GM18907 (cell line): ENCODE results near the gene ADARB1.

Experiments
- ATAC-seq: cut with Tn5 transposase; IDR thresholded peaks from one replicate; pipeline ENCODE4 v1.9.1; 2021; ENCODE audit warnings: mild to moderate bottlenecking, moderate library complexity; ENCODE audit not compliant: unreplicated experiment

Gene ADARB1

DNA sequence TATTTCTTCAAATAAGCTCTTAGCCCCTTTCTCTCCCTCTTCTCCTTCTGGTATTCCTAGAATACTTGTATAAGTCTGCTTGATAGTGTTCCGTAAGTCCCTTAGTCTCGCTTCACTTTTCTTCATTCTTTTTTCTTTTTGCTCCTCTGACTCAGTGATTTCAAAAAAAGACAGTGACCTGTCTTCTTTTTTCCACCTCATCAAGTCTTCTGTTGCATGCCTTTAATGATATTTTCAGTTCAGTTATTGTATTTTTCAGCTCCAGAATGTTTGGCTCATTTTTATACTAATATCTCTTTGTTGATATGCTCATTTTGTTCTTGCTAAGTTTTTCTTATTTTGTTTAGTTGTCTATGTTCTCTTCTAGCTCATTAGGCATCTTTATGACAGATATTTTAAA, 115.6 kb downstream of the ADARB1 start:
- ATAC-seq: no peak

DNA sequence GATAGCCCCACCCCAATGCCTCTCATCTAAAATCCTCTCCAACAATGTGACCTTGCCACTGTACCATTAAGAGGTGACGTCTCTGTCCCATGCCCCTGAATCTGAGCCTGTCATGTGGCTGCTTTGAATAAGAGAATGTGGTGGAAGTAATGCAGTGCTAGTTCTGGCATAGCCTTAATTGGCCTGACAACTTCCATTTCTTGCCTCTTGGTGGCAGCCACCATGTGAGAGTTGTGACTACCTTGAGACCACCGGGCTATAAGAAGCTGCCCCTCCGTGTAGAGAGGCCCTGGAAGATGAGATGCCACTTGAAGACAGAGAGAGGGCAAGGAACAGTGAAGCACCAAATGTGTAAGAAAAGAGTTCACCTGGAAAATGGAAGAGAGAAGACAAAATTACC, 118.0 kb downstream of the ADARB1 start:
- no peak for ATAC-seq

DNA sequence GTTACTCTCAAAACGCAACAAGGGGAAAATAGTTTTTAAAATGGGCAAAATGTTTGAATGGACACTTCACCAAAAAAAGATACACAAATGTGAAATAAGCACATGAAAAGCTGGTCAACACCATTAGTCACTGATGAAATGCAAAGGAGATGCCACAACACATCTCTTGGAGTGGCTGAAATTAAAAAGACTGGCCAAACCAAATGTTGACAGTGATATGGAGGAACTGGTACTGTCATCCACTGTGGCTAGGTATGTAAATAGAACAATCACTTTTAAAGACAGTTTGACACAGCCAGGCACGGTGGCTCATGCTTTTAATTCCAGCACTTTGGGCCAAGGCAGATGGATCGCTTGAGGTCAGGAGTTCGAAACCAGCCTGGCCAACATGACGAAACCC, 122.2 kb downstream of the ADARB1 start:
- no peak for ATAC-seq

DNA sequence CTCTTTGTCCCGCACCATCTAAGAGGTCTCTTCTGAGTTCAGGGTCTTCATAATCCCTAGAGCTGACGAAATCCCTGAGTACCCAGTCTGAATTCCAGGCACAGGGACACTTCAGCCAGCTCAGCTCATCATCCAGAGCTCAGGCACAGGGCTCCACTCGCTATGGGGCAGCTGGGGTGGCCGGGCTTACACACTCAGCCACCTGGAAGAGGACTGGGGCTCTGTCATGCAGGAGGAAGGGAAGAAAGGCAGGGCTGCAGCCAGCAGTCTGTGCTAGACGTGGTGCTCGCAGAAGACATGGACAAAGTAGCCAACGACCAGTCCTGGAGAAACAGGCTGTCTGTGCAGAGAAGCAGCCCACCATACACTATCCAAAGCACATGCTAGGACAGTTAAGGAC, 124.8 kb downstream of the ADARB1 start:
- no peak for ATAC-seq

DNA sequence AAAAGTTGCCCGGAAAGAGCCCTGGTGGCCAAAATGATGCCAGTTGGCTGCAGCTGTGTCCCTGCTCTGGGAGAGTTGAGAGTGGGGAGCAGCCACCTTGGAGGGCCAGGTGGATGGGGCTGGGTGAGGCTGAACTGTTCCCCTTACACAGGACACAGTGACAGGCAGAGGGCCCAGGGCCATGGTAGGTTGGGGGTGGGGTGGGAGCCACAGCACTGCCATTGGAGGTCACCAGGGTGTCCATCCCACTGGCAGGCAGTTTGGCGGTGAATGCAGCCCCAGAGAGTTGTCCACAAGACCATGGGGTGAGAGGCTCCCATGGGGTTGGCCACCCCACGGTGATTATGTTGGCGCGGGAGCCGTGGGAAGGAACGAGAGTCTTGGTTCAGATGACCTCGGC, 125.7 kb downstream of the ADARB1 start:
- ATAC-seq: no peak

DNA sequence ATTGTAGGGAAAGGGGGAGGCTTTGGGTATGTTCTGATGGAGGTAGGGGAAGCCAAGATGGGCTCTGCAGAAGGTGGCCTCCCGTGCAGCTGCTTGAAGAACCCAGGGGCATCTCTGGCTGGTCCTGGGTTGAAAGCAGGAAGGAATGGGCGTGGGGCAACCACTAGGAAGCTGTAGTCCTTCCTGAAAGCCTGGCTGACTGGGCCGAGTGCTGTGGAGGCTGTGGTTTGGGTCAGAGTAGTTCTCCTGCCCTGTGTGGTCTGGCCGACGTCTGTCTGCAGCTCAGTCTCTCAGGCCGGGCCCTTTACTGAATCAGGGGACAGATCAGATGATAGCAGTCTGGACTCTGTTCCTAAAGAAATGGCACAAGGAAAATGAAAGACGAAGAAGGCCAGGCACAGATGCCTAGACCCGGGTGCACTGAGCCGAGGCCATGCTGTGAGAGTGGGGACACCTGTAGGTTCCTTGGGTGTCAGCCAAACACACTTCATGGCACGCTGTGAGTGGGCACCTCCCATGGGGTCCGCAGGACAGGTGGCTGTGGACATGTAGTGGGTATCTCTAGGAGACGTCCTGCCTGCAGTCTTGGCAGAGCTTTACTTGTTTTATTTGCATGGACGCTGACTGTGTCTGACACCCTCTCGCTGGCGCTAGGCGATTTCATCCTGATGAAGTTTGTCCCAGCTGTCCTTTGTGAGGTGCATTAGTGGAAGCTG, 126.4 kb downstream of the ADARB1 start:
- no peak for ATAC-seq

DNA sequence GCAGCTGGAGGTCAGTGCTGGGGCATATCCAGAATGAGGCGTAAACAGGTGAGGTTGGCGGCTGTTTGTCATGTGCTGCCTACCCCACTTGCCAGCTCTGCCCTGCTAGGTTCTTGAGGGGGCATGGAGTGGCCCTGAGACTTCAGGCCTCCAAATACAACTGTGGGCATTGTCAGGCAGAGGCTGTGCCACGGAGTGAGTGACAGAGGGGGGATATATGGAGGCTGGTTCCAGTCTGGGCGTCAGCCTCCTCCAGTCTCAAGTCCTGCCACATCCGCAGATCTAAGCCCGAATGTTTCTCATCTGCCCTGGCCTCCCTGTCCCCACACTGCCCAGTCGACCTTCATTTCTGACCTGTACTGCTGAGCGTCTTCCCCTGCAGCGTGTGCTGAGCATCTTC, 128.0 kb downstream of the ADARB1 start:
- ATAC-seq: no peak

DNA sequence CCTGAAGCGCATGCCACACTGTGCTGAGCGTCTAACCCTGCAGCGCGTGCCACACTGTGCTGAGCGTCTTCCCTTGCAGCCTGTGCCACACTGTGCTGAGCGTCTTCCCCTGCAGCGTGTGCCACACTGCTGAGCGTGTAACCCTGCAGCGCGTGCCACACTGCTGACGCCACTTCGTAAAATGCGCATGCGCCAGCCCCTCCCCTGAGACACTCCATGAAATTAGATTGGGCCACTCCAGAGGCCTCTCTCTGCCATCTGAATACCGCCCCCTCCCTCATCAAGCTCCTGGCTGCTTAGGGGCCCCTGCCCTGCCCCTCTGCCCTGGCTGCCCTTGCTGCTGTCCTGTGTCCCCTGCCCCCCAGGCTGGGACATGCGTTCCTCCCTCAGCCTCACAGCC, 128.5 kb downstream of the ADARB1 start:
- ATAC-seq: no peak

DNA sequence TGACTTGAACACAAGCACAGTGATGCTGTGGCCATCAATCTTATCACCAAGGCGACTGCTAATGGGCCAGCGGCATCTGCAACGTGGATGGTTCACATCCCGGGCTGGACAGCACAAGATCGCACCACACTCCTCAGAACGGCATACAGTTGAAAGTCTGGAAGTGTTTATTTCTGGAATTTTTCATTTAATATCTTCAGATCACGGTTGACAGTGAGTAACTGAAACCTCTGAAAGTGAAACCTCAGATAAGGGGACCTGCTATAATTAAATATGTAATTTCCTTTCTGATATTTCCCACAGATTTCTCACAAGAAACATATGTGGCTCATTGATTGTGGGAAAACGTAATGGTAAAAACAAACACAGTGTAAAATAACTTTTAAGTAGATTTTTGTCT, 129.6 kb downstream of the ADARB1 start:
- no peak for ATAC-seq

DNA sequence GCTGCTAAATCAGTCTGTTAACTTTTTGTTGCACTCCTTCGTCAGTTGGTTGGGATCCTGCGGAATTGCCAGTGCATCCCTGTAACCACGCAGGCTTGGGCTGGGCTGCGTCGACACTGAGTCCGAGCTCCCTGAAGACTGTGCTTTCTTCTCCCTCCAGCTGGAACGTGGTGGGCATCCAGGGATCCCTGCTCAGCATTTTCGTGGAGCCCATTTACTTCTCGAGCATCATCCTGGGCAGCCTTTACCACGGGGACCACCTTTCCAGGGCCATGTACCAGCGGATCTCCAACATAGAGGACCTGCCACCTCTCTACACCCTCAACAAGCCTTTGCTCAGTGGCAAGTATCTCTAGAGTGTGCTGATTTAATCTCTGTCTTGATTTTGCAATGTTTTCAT, 130.0 kb downstream of the ADARB1 start:
- ATAC-seq: no peak

DNA sequence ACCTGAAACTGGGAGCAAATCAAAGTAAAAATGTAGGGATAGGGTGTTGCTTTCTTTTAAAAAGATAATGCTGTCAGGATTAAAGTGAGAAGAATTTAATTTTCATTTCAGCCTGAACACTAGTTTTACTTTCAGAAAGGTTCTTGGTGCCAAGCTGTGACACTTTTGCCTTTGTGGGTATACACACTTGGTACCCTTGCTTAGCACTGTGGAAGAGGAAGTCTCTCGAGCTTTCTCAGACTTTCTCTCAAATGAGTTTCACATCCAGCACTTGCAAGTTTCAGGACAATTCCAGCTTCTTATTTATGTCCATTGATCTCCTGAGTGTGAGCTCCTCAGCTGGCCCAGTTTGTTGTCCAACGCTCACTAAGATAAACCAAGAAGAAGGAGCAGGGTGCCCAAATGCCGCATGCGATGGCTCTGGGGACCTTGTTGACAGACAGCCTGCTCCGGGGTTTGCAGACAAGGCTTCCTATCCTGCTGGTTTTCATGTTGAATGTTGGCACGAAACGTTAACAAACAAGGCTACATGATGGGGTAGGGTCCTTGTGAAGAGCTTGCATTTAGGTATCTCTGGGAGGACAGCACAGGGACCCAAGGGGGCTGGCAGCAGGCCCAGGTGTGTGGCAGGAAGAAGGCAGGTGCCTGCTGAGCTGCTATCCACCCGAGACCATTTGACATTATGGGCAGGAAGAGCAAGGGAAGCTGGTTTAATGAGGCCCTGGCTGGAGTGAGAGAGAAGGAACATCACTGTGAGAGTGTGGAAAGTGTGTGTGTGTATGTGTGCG, 133.7 kb downstream of the ADARB1 start:
- ATAC-seq: no peak

DNA sequence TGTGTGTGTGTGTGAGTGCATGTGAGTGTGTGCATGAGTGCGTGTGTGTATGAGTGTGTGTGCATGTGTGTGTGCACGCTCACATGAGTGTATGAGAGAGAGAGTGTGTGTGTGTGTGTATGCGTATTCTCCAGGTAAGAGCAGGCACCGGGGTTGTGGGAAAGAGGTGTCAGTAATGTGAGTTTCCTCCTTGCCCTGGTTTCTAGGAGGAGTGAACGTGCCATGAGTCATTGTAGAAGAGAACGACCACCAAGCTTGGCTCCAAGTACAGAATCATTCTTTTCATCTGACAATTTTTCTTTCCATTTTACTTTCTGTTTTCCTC, 134.2 kb downstream of the ADARB1 start:
- ATAC-seq: no peak

DNA sequence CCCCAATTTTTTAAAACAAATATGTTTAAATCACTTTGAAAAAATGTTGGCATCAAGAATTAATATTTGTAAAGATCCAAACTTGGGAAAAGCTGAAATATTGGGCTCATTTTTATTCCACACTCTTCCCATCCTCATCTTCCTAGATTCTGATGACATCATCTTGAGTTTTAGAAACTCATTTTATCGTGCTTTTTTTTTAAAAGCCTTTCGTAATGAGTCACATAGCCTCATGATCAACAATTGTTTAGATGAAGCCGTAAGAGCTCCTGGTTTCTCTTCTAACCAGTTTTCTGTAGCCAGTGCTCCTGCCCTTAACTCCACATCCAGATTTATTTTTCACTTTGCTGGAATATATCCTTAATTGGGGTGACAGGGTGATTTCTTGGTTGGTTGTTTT, 134.7 kb downstream of the ADARB1 start:
- no peak for ATAC-seq

DNA sequence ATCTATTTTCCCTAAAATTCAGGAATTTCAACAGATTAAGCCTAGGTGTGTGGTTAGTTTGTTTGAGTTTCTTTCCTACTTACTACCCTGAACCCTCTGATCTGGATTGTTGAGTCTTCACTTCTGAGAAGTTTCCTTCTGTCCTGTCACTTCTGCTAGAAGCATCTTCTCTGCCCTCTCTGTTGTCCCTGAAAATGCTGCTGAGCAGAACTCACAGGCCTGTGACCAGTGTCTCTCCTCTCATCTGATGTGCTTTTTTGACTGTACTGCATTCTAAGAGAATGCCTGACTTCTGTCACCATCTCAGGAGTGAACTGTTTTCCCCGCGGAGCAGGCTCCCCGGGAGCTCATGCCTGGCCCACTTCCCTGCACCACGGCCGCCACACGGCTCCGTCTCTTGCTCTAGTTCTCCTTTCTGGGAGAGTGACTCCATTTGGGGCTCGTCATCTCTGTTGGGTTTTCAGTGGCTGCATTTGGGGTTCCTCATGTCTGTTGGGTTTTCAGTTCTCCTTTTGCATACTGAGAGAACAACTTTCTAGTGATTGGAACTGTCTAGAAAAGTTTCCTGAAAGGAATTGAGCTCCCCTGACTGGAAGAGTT, 135.4 kb downstream of the ADARB1 start:
- no peak for ATAC-seq

DNA sequence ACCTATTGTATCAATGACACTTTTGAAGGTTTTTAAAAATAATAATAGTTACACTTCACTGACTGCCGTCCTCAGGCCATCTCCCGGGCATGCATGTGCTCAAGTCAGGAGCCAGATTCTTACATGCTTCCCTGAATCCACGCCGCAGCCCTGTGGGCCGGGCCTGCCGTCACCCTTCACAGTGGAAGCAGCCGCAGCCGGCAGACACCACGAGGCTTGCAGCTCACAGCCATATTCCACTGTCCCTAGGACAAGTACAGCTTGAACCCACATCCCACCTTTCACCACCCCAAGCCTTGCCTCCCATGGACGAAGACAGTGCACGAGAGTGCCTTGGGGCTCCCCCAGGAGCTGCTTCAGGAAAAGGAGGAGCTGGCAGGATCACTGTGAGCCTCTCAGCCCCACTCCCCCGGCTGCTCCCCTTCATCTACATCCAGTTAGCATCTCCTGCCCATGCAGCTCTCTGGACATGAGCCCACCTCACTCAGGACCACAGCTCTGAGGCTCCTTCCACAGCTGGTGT, 136.1 kb downstream of the ADARB1 start:
- no peak for ATAC-seq

DNA sequence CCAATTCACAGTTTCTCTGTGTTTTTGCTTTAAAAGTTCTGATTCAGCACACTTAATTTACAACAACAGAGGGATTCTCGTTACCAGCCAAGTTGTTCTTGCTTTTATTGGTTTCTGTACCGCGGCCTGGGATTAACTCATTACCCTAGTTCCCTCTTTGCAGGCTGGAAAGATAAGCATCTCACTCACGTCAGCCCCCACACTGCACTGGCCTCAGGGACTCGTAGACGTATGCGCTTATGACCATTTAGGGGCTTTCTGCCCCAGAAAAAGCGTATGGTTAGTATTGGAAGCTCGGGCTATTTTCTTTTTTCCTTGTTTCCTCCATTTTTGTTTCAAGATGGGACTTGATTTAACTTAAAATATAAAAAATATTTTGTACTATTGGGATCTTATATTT, 137.3 kb downstream of the ADARB1 start:
- ATAC-seq: no peak

DNA sequence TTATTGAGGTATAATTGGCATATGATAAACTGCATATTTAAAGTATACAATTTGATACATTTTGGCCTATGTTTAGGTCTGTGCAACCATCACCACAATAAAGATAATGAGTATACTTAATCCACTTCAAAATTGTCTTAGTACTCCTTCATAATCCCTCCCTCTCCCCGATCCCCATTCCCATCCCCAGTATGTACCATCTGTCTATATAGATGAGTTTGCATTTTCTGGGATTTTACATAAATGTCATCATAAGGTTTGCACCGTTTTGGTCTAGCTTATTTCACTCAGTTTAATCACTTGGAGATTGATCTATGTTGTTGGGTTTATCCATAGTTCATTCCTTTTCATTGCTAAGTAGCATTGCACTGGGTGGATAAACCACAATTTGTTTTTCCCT, 139.0 kb downstream of the ADARB1 start:
- no peak for ATAC-seq

DNA sequence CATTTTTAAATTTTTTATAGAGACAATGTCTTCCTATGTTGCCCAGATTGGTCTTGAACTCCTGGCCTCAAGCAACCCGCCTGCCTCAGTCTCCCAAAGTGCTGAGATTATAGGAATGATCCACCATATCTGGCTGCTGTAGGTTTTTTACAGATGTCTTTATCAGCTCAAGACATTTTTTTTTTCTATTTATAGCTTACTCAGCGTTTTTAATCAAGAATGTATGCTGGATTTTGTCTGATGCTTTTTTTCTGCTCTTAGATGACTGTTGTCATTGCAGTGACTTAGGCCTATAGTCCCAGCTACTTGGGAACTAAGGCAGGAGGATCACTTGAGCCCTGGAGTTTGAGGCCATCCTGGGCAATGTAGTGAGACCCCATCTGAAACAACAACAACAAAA, 140.8 kb downstream of the ADARB1 start:
- ATAC-seq: no peak

DNA sequence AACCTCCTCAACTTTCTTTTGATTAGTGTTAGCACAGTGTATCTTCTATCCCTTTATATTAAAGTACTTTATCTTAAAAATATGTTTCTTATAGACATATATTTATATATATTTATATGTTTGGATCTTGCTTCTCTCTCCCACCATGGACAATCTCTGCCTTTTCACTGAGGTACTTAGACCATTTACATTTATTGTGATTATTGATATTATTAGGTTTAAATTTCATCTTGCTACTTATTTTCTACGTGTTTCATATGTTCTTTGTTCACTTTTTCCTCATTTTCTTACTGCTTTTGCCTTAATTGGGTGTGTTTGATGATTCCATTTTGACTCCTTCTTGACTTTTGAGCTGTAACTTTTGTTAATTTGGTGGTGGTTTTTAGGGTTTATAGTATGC, 142.6 kb downstream of the ADARB1 start:
- ATAC-seq: no peak

DNA sequence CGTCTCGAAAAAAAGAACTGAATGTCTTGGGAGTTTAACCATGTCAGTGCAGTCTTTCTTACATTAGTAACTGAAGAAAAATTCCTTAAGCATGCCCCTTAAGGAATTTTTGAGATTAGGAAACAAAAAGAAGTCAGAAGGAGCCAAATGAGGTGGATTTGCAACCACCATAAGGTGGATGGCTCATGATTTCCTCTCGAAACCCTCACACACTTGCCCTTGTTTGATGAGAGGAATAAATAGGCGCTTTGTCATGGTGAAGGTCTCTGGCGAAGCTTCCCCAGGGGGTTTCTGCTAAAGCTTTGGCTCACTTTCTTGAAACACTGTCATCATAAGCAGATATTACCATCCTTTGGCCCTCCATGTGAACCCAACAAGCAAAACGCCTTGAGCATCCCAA, 145.1 kb downstream of the ADARB1 start:
- ATAC-seq: no peak

DNA sequence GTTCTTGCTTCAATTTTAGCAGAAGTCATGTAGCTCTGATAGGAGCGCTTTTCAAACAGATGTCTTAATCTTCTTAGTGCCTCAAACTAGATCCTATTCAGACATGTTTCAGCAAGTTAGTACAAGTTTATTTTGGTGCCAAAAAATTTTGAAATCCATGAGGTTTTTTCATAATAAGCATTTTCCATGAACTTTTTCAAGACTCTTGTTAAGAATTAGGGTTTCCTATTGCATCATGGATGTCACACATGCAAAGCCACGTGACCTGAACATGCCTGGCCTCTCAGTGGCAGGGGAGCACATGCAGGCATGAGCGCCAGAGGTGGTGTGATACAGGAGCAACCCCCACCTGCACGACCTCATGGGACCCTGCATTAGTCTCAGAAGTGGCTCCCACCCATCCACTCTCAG, 145.7 kb downstream of the ADARB1 start:
- ATAC-seq: no peak
